Measurements from ENCODE around the gene PARP12.

PARP12 gene

GRCh38 chr7:140016540-140016939, 46.2 kb downstream of the PARP12 start:
- no peak for DNase-seq

GRCh38 chr7:140015471-140015970, 47.2 kb downstream of the PARP12 start:
- DNase-seq = no peak

- DNase-seq = no peak
These were observed 48.6 kb downstream of the PARP12 start for GRCh38 chr7:140014123-140014522.

GRCh38 chr7:140013676-140014075, 49.1 kb downstream of the PARP12 start:
- no peak for DNase-seq

- DNase-seq = peak in 1 of 58 donors; percentile 8
These were observed 52.4 kb downstream of the PARP12 start for GRCh38 chr7:140010194-140010895.

GRCh38 chr7:140009735-140010134, 53.0 kb downstream of the PARP12 start:
- DNase-seq = no peak

GRCh38 chr7:140008755-140009610, 53.8 kb downstream of the PARP12 start:
- DNase-seq = no peak

GRCh38 chr7:140007051-140007690, 55.6 kb downstream of the PARP12 start:
- DNase-seq = no peak

- no peak for DNase-seq
These were observed 56.2 kb downstream of the PARP12 start for GRCh38 chr7:140006600-140006999.

- DNase-seq = peak in 1 of 58 donors; percentile 22
These were observed 56.8 kb downstream of the PARP12 start for GRCh38 chr7:140005754-140006503.

- no peak for DNase-seq
These were observed 57.4 kb downstream of the PARP12 start for GRCh38 chr7:140005341-140005740.

- no peak for DNase-seq
These were observed 58.1 kb downstream of the PARP12 start for GRCh38 chr7:140004672-140005071.

GRCh38 chr7:140003913-140004382, 58.8 kb downstream of the PARP12 start:
- DNase-seq = peak in 10 of 58 donors; percentile 2 to 30 (median 10)

GRCh38 chr7:140000666-140001268, 62.0 kb downstream of the PARP12 start:
- no peak for DNase-seq

GRCh38 chr7:139999516-139999915, 63.2 kb downstream of the PARP12 start:
- DNase-seq = no peak

- no peak for DNase-seq
These were observed 64.2 kb downstream of the PARP12 start for GRCh38 chr7:139998572-139998971.

GRCh38 chr7:139995017-139995915, 67.5 kb downstream of the PARP12 start:
- DNase-seq = peak in 52 of 58 donors; percentile 3 to 84 (median 60)

- DNase-seq = peak in 8 of 58 donors; percentile 11 to 57 (median 20)
These were observed 68.4 kb downstream of the PARP12 start for GRCh38 chr7:139994356-139994755.

GRCh38 chr7:139993592-139993991, 69.2 kb downstream of the PARP12 start:
- DNase-seq = no peak

Data from anterior cingulate cortex (tissue), 58 donors.